ENCODE data around the gene ASCL3. TPM values are rescaled to one million over a fixed set of nuclear protein-coding genes. Genes with fewer than 3 reads are reported as not detected.

The ASCL3 gene
- total and polyA plus RNA-seq, 2 of the 8 experiments (the other 6 are each of a cell fraction or from before 2014, with no cell fraction given) = not detected

GRCh38 chr11:8928981-8929615 is 13.7 kb downstream of the ASCL3 start (continued):
- TF ChIP-seq POU5F1 (IDR thresholded peaks at IDR 0.05; ENCODE audit: low read depth, low read length) (no peak), TAF1 (IDR thresholded peaks at IDR 0.05; ENCODE audit: low read depth, low read length) (no peak), EGR1 (IDR thresholded peaks at IDR 0.05; ENCODE audit: borderline replicate concordance, low read depth, low read length) (no peak), MAFK (IDR thresholded peaks at IDR 0.05; ENCODE audit: low read depth, low read length) (no peak), TCF12 (IDR thresholded peaks at IDR 0.05; ENCODE audit: low read depth, low read length) (no peak), EZH2 (IDR thresholded peaks at IDR 0.05; ENCODE audit: low read depth, low read length, severe bottlenecking) (no peak), CBX5 (IDR thresholded peaks at IDR 0.05; ENCODE audit: low read depth, low read length) (no peak), ZNF274 (IDR thresholded peaks at IDR 0.05; ENCODE audit: borderline replicate concordance, extremely low read depth, low read length) (no peak)

Measured in H1 (cell line).